GM18517 (cell line): ENCODE results near the gene XPO5.

Source experiments
- ATAC-seq: cut with Tn5 transposase; IDR thresholded peaks from one replicate; pipeline ENCODE4 v1.9.1; 2021; ENCODE audit warnings: mild to moderate bottlenecking, moderate library complexity; ENCODE audit not compliant: unreplicated experiment

Gene XPO5

DNA sequence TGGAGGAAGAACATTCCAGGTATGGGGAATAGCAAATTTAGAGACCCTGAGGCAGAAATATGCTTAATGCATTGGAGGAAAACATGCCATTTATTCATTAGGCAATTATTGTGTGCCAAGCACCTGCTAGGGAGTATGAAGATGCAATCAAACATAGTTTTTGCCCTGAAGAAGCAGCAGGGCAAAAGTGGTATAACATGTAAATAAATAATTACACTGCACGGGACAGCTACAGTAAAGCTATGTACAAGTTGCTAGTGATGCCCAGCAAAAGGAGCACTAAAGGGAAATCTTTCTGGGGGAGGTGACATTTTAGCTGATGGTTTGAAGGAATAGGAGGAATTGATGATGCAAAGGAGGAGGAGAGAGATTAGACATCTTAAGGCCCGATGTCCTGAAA is 99.1 kb downstream of the XPO5 start:
- ATAC-seq, result no peak

DNA sequence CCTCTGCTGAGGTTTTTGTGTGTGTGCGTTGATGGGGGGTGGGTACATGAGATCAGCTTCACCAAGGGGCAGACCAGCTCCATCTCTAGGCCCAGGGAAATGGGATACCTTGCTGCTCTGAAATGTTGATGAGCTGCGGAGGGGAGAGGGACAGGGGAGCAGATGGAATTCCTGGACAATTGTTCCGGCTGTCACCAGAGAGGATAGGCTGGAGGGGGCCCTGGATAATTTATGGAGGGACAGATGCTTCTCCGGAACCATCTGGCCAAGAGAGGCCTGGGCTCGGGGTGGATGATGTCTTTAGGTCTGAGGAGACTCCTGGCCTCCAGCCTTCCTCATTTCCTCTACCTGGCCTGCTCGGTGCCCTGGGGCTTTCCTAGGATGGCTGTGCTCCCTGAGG is 100.3 kb downstream of the XPO5 start:
- no peak for ATAC-seq

DNA sequence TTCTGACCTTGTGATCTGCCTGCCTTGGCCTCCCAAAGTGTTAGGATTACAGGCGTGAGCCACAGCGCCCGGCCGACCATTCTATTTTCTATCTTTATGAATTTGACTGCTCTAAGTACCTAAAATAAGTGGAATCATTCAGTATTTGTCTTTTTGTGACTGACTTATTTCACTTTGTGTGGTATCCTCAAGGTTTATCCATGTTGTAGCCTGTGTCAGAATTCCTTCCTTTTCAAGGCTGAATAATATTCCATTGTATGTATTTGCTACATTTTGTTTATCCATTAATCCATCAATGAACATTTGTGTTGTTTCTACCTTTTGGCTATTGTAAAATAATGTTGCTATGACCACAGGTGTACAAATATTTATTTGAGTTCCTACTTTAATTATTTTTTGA is 103.3 kb downstream of the XPO5 start:
- no peak for ATAC-seq
